Astrocyte of the spinal cord (primary cell): ENCODE results near the gene BCAS3.

Experiments used
- DNase-seq: peaks from one replicate; pipeline ENCODE4 v3.0.0; 2011; ENCODE audit warnings: low read depth, low spot score
- H3K4me3 ChIP-seq: 2 replicates; pipeline ENCODE4 v1.5.1; 2011; ENCODE audit warnings: low read depth, mild to moderate bottlenecking, low read length, moderate library complexity
- CTCF ChIP-seq: IDR thresholded peaks from 2 replicates; pipeline ENCODE4 v1.5.1; 2012; ENCODE audit warnings: low read depth, mild to moderate bottlenecking, low read length, inconsistent platforms
- in situ Hi-C: cut with HindIII; loops from 2 replicates; pipeline ENCODE4 v1.10.0; 2017; ENCODE audit warnings: low sequenced_read_pairs

The BCAS3 gene

GRCh38 chr17:61403801-61404662, 726.4 kb downstream of the BCAS3 start:
- no peak for TF ChIP-seq CTCF
- no peak for DNase-seq
- no peak overlapping the region for H3K4me3 ChIP-seq
- in situ Hi-C loops, result no loop called here

- in situ Hi-C loops, result no loop called here
- DNase-seq, result no peak
- no peak overlapping the region for H3K4me3 ChIP-seq
- no peak for TF ChIP-seq CTCF
Observed at GRCh38 chr17:61404663-61404912, 726.9 kb downstream of the BCAS3 start.

- in situ Hi-C loops, result no loop called here
- no peak for DNase-seq
- H3K4me3 ChIP-seq, result no peak overlapping the region
- TF ChIP-seq CTCF, result no peak
Observed at GRCh38 chr17:61404913-61405685, 727.4 kb downstream of the BCAS3 start.

GRCh38 chr17:61405686-61406536, 728.3 kb downstream of the BCAS3 start:
- TF ChIP-seq CTCF, result no peak
- no peak for DNase-seq
- H3K4me3 ChIP-seq, result no peak overlapping the region
- in situ Hi-C loops, result no loop called here

GRCh38 chr17:61406537-61406845, 728.8 kb downstream of the BCAS3 start:
- DNase-seq, result no peak
- TF ChIP-seq CTCF, result no peak
- in situ Hi-C loops, result no loop called here
- no peak overlapping the region for H3K4me3 ChIP-seq
